ENCODE data around the gene ACRV1. TPM values are rescaled to one million over a fixed set of nuclear protein-coding genes. Genes with fewer than 3 reads are reported as not detected.

The ACRV1 gene
- total RNA-seq, 1 donor from 2014 or later: not detected

- Histone ChIP-seq H3K9me3 (no peaks in the 10 kb centered on the region), H3K36me3 (peaks cover 53% of the 10 kb centered on the region), H3K27me3 (no peaks in the 10 kb centered on the region), H3K27ac (no peak overlapping the region), H3K4me3 (no peak overlapping the region), H3K4me1 (peaks cover 13% of the 10 kb centered on the region)
- no peak for TF ChIP-seq CTCF (IDR thresholded peaks at IDR 0.05)
- intact Hi-C loops (cut with DNase I): no loop called here
- ATAC-seq (no peak), DNase-seq (no peak)
Observed at GRCh38 chr11:125621995-125622394, 58.7 kb downstream of the ACRV1 start.

Other genes starting within 250 kb of the ACRV1 start
- 29.8 TPM for gene FEZ1, start 184.6 kb downstream of the ACRV1 start, total RNA-seq
- 69.6 TPM for gene EI24, start 111.4 kb downstream of the ACRV1 start, total RNA-seq
- 131 TPM for gene STT3A, start 88.0 kb downstream of the ACRV1 start, total RNA-seq
- 1.8 TPM for gene CHEK1, start 55.7 kb downstream of the ACRV1 start, total RNA-seq
- not detected for gene PATE1, start 65.4 kb upstream of the ACRV1 start, total RNA-seq
- gene PATE2, start 98.0 kb upstream of the ACRV1 start, total RNA-seq: not detected
- gene PATE3, start 107.3 kb upstream of the ACRV1 start, total RNA-seq: not detected
- not detected for gene PATE4, start 152.5 kb upstream of the ACRV1 start, total RNA-seq
- 3.2 TPM for gene HYLS1, start 206.8 kb upstream of the ACRV1 start, total RNA-seq
- 11.1 TPM for gene PUS3, start 222.4 kb upstream of the ACRV1 start, total RNA-seq
- gene DDX25, start 223.7 kb upstream of the ACRV1 start, total RNA-seq: 0.46 TPM